H9 (cell line): ENCODE results near the gene PRDM11. TPM values are rescaled to one million over a fixed set of nuclear protein-coding genes. Genes with fewer than 3 reads are reported as not detected.

ENCODE experiments used
- DNase-seq: peaks from one replicate; pipeline ENCODE4 v3.0.0-alpha.2; 2017
- H2AFZ ChIP-seq: one replicate; pipeline ENCODE4 v1.6.1; 2013; ENCODE audit warnings: mild to moderate bottlenecking, low read length, control low read depth, moderate library complexity
- H2AK5ac ChIP-seq: 2 replicates; pipeline ENCODE4 v1.6.1; 2013; ENCODE audit warnings: low read length, control low read depth, mixed read lengths; ENCODE audit not compliant: insufficient read length
- H2BK120ac ChIP-seq: one replicate; pipeline ENCODE4 v1.6.1; 2013; ENCODE audit warnings: low read depth, mild to moderate bottlenecking, low read length, control low read depth, inconsistent platforms; ENCODE audit not compliant: poor library complexity, severe bottlenecking
- H2BK12ac ChIP-seq: 2 replicates; pipeline ENCODE4 v1.6.1; 2013; ENCODE audit warnings: low read length, control low read depth, mixed read lengths, low read depth; ENCODE audit not compliant: insufficient read length
- H2BK15ac ChIP-seq: 2 replicates; pipeline ENCODE4 v1.6.1; 2013; ENCODE audit warnings: low read depth, low read length, control low read depth
- H2BK20ac ChIP-seq: one replicate; pipeline ENCODE4 v1.6.1; 2013; ENCODE audit warnings: low read depth, mild to moderate bottlenecking, low read length, control low read depth, inconsistent platforms; ENCODE audit not compliant: poor library complexity, severe bottlenecking
- H2BK5ac ChIP-seq: 2 replicates; pipeline ENCODE4 v1.6.1; 2013; ENCODE audit warnings: low read length, control low read depth, mixed read lengths; ENCODE audit not compliant: insufficient read length
- H3K14ac ChIP-seq: 2 replicates; pipeline ENCODE4 v1.6.1; 2013; ENCODE audit warnings: low read length, control low read depth; ENCODE audit not compliant: insufficient read depth
- H3K18ac ChIP-seq: 2 replicates; pipeline ENCODE4 v1.6.1; 2013; ENCODE audit warnings: low read depth, mild to moderate bottlenecking, mixed read lengths, low read length, control low read depth; ENCODE audit not compliant: insufficient read length
- H3K23ac ChIP-seq: 2 replicates; pipeline ENCODE4 v1.6.1; 2013; ENCODE audit warnings: low read length, control low read depth, mixed read lengths, low read depth; ENCODE audit not compliant: insufficient read length
- H3K23me2 ChIP-seq: 2 replicates; pipeline ENCODE4 v1.6.1; 2013; ENCODE audit warnings: low read depth, mild to moderate bottlenecking, mixed read lengths, low read length, control low read depth; ENCODE audit not compliant: insufficient read length, poor library complexity, severe bottlenecking
- H3K27ac ChIP-seq: 2 replicates; pipeline ENCODE4 v1.5.1; 2013; ENCODE audit warnings: low read length, control low read depth, mixed read lengths, low read depth; ENCODE audit not compliant: insufficient read length
- H3K27me3 ChIP-seq: 2 replicates; pipeline ENCODE4 v1.6.1; 2013; ENCODE audit warnings: low read length, control low read depth, inconsistent platforms; ENCODE audit not compliant: insufficient read depth
- H3K4ac ChIP-seq: 2 replicates; pipeline ENCODE4 v1.6.1; 2013; ENCODE audit warnings: low read depth, mild to moderate bottlenecking, control low read depth, inconsistent platforms, low read length, moderate library complexity
- H3K4me1 ChIP-seq: 2 replicates; pipeline ENCODE4 v1.6.1; 2013; ENCODE audit warnings: low read length, control low read depth, inconsistent platforms; ENCODE audit not compliant: insufficient read depth
- H3K4me2 ChIP-seq: 2 replicates; pipeline ENCODE4 v1.6.1; 2013; ENCODE audit warnings: low read length, control low read depth, mixed read lengths; ENCODE audit not compliant: insufficient read length, insufficient read depth
- H3K56ac ChIP-seq: 2 replicates; pipeline ENCODE4 v1.6.1; 2013; ENCODE audit warnings: low read depth, mild to moderate bottlenecking, mixed read lengths, low read length, control low read depth; ENCODE audit not compliant: insufficient read length
- H3K79me1 ChIP-seq: 2 replicates; pipeline ENCODE4 v1.6.1; 2013; ENCODE audit warnings: low read depth, mild to moderate bottlenecking, moderate library complexity, low read length, control low read depth, inconsistent platforms; ENCODE audit not compliant: insufficient read depth, poor library complexity, severe bottlenecking
- H3K79me2 ChIP-seq: 2 replicates; pipeline ENCODE4 v1.6.1; 2013; ENCODE audit warnings: low read length, control low read depth, inconsistent platforms; ENCODE audit not compliant: insufficient read depth
- H3K9ac ChIP-seq: 2 replicates; pipeline ENCODE4 v1.6.1; 2013; ENCODE audit warnings: low read length, control low read depth, mixed read lengths; ENCODE audit not compliant: insufficient read length; ENCODE audit errors: extremely low read depth
- H3K9me3 ChIP-seq: one replicate; pipeline ENCODE4 v1.6.1; 2013; ENCODE audit warnings: low read depth, low read length, inconsistent platforms; ENCODE audit not compliant: control insufficient read depth
- H3T11ph ChIP-seq: one replicate; pipeline ENCODE4 v1.6.1; 2013; ENCODE audit warnings: mild to moderate bottlenecking, low read length, control low read depth, inconsistent platforms
- H4K20me1 ChIP-seq: one replicate; pipeline ENCODE4 v1.6.1; 2013; ENCODE audit not compliant: control insufficient read depth, insufficient read length, insufficient read depth
- H4K5ac ChIP-seq: 2 replicates; pipeline ENCODE4 v1.6.1; 2013; ENCODE audit warnings: low read depth, mild to moderate bottlenecking, mixed read lengths, low read length, control low read depth; ENCODE audit not compliant: insufficient read length
- H4K8ac ChIP-seq: replicated peaks from 2 replicates; pipeline ENCODE4 v1.6.1; 2013; ENCODE audit warnings: low read length, control low read depth, mixed read lengths, low read depth; ENCODE audit not compliant: insufficient read length
- H4K91ac ChIP-seq: 2 replicates; pipeline ENCODE4 v1.6.1; 2013; ENCODE audit warnings: low read depth, mild to moderate bottlenecking, moderate library complexity, mixed read lengths, low read length, control low read depth; ENCODE audit not compliant: insufficient read length
- H3K27ac Mint-ChIP-seq, 3 experiments: 2 replicates in 2 of 3; 3 replicates in 1 of 3; pipeline ENCODE4 v1.8.0; 2020 to 2021; ENCODE audit warnings: mixed read lengths in 3 of 3, mild to moderate bottlenecking in 1 of 3, moderate library complexity in 1 of 3
- H3K27me3 Mint-ChIP-seq: 2 replicates; pipeline ENCODE4 v1.8.0; 2021; ENCODE audit warnings: low read depth, mild to moderate bottlenecking, moderate library complexity, mixed read lengths
- H3K36me3 Mint-ChIP-seq, 3 experiments: 2 replicates in 2 of 3; 3 replicates in 1 of 3; pipeline ENCODE4 v1.8.0; 2020 to 2021; ENCODE audit warnings: low read depth in 3 of 3, mixed read lengths in 3 of 3; ENCODE audit not compliant: insufficient read depth in 1 of 3
- H3K4me1 Mint-ChIP-seq, 2 experiments: 2 replicates each; pipeline ENCODE4 v1.8.0; 2020; ENCODE audit warnings: mixed read lengths in 2 of 2
- H3K4me3 Mint-ChIP-seq, 2 experiments: 2 replicates in 1 of 2; 3 replicates in 1 of 2; pipeline ENCODE4 v1.8.0; 2020 to 2021; ENCODE audit warnings: mild to moderate bottlenecking in 2 of 2, mixed read lengths in 2 of 2, moderate library complexity in 1 of 2
- H3K9me3 Mint-ChIP-seq, 2 experiments: 2 replicates in 1 of 2; 3 replicates in 1 of 2; pipeline ENCODE4 v1.8.0; 2020; ENCODE audit warnings: mild to moderate bottlenecking in 2 of 2, mixed read lengths in 2 of 2, moderate library complexity in 1 of 2
- WGBS: extraction: QIAGEN DNeasy Blood & Tissue Kit; methylation state at CpG from one replicate; pipeline ENCODE4 v1.1.7; 2013; ENCODE audit warnings: missing lambda C conversion rate, low lambda C conversion rate, mixed read lengths; ENCODE audit not compliant: insufficient read length; ENCODE audit errors: extremely low coverage; 5-methylcytosine and 5-hydroxymethylcytosine counted together
- total RNA-seq: library from RNA; stranded (reverse); gene quantifications from 2 replicates; pipeline ENCODE4 v1.2.1, GENCODE V29; 2021
- TF ChIP-seq, protein P1 (sequence below): fragments of 200-600 bp; sonication (generic); conservative IDR thresholded peaks from 3 replicates; pipeline ENCODE4 v1.8.0; 2021; ENCODE audit warnings: antibody characterized with exemption, mild to moderate bottlenecking

Gene PRDM11
- total RNA-seq, 1 experiment from 2014 or later: 11.5 TPM

DNA sequence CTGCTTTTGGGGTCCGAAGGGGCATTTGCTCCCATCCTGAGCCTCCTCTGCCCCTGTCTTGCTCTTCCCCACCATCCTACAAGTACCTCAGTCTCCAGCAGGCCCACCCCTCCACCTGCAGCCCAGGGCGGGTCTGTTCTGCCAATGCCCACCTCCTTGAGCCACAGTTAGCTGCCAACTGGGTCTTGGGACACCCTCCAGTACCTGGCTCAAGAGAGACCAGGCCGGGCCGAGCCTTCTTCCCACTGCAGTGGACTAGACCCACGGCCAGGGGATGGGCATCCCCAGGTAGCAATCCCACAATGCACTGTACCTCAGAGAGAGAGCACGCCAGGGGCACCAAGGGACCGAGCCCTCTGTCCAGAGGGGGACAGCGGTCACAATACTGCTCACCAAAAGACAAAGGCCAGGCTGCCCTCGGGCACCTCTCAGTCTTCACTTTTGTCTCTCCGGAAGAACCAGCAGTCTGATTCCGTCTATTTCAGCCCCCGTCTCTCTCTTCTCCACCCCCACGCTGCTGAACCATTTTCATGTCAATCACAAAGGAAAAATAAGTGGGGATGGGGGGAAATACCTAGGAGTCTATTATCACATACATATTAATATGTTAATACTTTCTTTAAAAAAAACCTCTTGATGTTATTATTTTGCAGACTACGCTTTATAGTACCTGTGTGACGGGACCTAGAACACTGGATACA, 88.0 kb downstream of the PRDM11 start:
- Mint-ChIP-seq H3K27ac (no peak overlapping the region; a peak in 1 of 7 replicates), H3K9me3 (no peaks in the 10 kb centered on the region), H3K4me1 (peaks cover 4 to 8% of the 10 kb centered on the region in 2 experiments), H3K36me3 (no peaks in the 10 kb centered on the region), H3K27me3 (peaks cover 20% of the 10 kb centered on the region), H3K4me3 (no peak overlapping the region)
- Histone ChIP-seq H2BK5ac (no peak overlapping the region), H2BK120ac (no peak overlapping the region), H3K14ac (no peak overlapping the region), H3K23me2 (no peaks in the 10 kb centered on the region), H3K79me1 (no peaks in the 10 kb centered on the region), H2BK20ac (no peak overlapping the region), H3K18ac (no peak overlapping the region), H3K9me3 (no peaks in the 10 kb centered on the region), H4K8ac (no peak overlapping the region), H3K4ac (no peak overlapping the region), H2AFZ (no peak overlapping the region), H3K4me1 (no peaks in the 10 kb centered on the region; the same call in 1 of the 2 replicates), H3T11ph (no peak overlapping the region), H3K27me3 (no peaks in the 10 kb centered on the region), H3K4me2 (no peak overlapping the region), H4K20me1 (no peaks in the 10 kb centered on the region), H2AK5ac (no peak overlapping the region), H2BK15ac (no peak overlapping the region), H3K27ac (no peak overlapping the region), H3K79me2 (no peaks in the 10 kb centered on the region), H3K23ac (no peak overlapping the region), H4K91ac (no peak overlapping the region), H2BK12ac (no peak overlapping the region), H3K56ac (no peak overlapping the region), H4K5ac (no peak overlapping the region), H3K9ac (no peak overlapping the region)
- TF ChIP-seq, protein P1, sequence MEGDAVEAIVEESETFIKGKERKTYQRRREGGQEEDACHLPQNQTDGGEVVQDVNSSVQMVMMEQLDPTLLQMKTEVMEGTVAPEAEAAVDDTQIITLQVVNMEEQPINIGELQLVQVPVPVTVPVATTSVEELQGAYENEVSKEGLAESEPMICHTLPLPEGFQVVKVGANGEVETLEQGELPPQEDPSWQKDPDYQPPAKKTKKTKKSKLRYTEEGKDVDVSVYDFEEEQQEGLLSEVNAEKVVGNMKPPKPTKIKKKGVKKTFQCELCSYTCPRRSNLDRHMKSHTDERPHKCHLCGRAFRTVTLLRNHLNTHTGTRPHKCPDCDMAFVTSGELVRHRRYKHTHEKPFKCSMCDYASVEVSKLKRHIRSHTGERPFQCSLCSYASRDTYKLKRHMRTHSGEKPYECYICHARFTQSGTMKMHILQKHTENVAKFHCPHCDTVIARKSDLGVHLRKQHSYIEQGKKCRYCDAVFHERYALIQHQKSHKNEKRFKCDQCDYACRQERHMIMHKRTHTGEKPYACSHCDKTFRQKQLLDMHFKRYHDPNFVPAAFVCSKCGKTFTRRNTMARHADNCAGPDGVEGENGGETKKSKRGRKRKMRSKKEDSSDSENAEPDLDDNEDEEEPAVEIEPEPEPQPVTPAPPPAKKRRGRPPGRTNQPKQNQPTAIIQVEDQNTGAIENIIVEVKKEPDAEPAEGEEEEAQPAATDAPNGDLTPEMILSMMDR: no peak
- DNase-seq: no peak
- no CpG with 5 or more reads among the region's 15 CpGs for WGBS
